ENCODE results near the gene RNF220.

RNF220 gene

DNA sequence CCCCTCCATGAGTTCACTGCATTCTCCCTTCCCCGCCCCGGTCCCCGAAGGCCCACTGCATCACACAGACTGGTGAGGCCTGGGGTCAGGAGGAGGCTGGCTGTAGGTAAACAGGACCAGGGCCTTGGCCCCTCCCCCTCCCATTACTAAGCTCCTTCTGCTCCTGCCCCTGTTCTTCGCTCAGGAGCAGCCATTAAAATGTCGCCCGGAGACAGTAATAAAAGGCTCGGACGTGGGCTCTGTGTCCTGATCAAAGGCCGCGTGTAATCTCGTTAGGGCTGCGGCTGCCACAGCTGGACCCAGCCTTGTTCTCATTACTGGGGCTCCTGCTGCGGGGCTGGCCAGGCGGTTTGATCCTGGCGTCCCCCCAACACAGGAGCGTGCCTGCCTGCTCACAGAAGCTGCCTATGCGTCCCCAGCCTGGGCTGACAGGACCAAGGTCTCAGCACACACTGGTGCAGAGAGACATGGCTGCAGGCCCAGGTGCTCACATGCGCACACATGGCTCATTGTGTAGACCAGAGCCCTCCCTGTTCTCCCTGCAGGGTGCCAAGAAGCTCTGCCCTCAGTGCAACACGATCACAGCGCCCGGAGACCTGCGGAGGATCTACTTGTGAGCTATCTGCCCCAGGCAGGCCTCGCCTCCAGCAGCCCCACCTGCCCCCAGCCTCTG, 245.2 kb downstream of the RNF220 start:
- H3K4me1 ChIP-seq (ENCODE audit: control insufficient read depth, insufficient read depth, low read length) = no peaks in the 10 kb centered on the region
- no peak for TF ChIP-seq KLF1 (tag by site-specific recombination; IDR thresholded peaks at IDR 0.05)
- no peak for TF ChIP-seq ZNF654 (tag by site-specific recombination; IDR thresholded peaks at IDR 0.05; ENCODE audit: low read depth)
- POLR2A ChIA-PET = interaction anchor here (3.1 kb wide), 1 partner anchor 19 kb away, joined by 21 read pairs; no protein-coding TSS in a partner anchor
- CTCF ChIA-PET = interaction anchor here (0.6 to 4.4 kb wide), 8 partner anchors 18 to 279 kb away, joined by 3 to 85 read pairs (median 12); no protein-coding TSS in a partner anchor
- no peak overlapping the region for H3K27ac ChIP-seq (ENCODE audit: extremely low read depth, low read depth, low read length)
- peaks cover 0 to 77% of the 10 kb centered on the region in 2 experiments; a peak in 1 of 3 replicates for H3K36me3 ChIP-seq (ENCODE audit: control insufficient read depth in 2 of 2, insufficient read depth in 1 of 2, low read length in 2 of 2)
- H3K4me3 ChIP-seq (ENCODE audit: low read depth, low read length) = no peak overlapping the region
- no peaks in the 10 kb centered on the region for H3K9me3 ChIP-seq (ENCODE audit: control insufficient read depth, insufficient read depth, low read depth, low read length)

DNA sequence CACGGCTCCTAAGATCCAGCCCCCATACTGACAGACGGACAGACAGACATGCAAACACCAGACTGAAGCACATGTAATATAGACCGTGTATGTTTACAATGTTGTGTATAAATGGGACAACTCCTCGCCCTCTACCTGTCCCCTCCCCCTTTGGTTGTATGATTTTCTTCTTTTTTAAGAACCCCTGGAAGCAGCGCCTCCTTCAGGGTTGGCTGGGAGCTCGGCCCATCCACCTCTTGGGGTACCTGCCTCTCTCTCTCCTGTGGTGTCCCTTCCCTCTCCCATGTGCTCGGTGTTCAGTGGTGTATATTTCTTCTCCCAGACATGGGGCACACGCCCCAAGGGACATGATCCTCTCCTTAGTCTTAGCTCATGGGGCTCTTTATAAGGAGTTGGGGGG, 246.0 kb downstream of the RNF220 start:
- POLR2A ChIA-PET = interaction anchor here (0.7 to 3.1 kb wide), 5 partner anchors 17 to 314 kb away, joined by 3 to 21 read pairs (median 6); partner anchors contain the start of genes ARMH1 and TMEM53
- TF ChIP-seq SP7 (tag by site-specific recombination; IDR thresholded peaks at IDR 0.05) = no peak
- TF ChIP-seq, protein P1, sequence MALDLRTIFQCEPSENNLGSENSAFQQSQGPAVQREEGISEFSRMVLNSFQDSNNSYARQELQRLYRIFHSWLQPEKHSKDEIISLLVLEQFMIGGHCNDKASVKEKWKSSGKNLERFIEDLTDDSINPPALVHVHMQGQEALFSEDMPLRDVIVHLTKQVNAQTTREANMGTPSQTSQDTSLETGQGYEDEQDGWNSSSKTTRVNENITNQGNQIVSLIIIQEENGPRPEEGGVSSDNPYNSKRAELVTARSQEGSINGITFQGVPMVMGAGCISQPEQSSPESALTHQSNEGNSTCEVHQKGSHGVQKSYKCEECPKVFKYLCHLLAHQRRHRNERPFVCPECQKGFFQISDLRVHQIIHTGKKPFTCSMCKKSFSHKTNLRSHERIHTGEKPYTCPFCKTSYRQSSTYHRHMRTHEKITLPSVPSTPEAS (tag by site-specific recombination; IDR thresholded peaks at IDR 0.05) = no peak
- no peak for TF ChIP-seq ZNF341 (tag by site-specific recombination; IDR thresholded peaks at IDR 0.05; ENCODE audit: low read depth)
- TF ChIP-seq, protein P2, sequence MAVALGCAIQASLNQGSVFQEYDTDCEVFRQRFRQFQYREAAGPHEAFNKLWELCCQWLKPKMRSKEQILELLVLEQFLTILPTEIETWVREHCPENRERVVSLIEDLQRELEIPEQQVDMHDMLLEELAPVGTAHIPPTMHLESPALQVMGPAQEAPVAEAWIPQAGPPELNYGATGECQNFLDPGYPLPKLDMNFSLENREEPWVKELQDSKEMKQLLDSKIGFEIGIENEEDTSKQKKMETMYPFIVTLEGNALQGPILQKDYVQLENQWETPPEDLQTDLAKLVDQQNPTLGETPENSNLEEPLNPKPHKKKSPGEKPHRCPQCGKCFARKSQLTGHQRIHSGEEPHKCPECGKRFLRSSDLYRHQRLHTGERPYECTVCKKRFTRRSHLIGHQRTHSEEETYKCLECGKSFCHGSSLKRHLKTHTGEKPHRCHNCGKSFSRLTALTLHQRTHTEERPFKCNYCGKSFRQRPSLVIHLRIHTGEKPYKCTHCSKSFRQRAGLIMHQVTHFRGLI (tag by site-specific recombination; IDR thresholded peaks at IDR 0.05) = no peak
- TF ChIP-seq, protein P3, sequence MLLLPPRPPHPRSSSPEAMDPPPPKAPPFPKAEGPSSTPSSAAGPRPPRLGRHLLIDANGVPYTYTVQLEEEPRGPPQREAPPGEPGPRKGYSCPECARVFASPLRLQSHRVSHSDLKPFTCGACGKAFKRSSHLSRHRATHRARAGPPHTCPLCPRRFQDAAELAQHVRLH (tag by site-specific recombination; IDR thresholded peaks at IDR 0.05) = no peak
- TF ChIP-seq ZNF555 (tag by site-specific recombination; conservative IDR thresholded peaks at IDR 0.05) = no peak
- TF ChIP-seq ZNF23 (tag by site-specific recombination; IDR thresholded peaks at IDR 0.05; ENCODE audit: borderline replicate concordance) = no peak
- TF ChIP-seq, protein P4, sequence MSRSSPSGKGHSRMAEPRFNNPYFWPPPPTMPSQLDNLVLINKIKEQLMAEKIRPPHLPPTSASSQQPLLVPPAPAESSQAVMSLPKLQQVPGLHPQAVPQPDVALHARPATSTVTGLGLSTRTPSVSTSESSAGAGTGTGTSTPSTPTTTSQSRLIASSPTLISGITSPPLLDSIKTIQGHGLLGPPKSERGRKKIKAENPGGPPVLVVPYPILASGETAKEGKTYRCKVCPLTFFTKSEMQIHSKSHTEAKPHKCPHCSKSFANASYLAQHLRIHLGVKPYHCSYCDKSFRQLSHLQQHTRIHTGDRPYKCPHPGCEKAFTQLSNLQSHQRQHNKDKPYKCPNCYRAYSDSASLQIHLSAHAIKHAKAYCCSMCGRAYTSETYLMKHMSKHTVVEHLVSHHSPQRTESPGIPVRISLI (tag by site-specific recombination; IDR thresholded peaks at IDR 0.05) = no peak
- CTCF ChIA-PET = interaction anchor here (0.5 to 4.4 kb wide), 13 partner anchors 19 to 434 kb away, joined by 3 to 85 read pairs (median 7); no protein-coding TSS in a partner anchor

DNA sequence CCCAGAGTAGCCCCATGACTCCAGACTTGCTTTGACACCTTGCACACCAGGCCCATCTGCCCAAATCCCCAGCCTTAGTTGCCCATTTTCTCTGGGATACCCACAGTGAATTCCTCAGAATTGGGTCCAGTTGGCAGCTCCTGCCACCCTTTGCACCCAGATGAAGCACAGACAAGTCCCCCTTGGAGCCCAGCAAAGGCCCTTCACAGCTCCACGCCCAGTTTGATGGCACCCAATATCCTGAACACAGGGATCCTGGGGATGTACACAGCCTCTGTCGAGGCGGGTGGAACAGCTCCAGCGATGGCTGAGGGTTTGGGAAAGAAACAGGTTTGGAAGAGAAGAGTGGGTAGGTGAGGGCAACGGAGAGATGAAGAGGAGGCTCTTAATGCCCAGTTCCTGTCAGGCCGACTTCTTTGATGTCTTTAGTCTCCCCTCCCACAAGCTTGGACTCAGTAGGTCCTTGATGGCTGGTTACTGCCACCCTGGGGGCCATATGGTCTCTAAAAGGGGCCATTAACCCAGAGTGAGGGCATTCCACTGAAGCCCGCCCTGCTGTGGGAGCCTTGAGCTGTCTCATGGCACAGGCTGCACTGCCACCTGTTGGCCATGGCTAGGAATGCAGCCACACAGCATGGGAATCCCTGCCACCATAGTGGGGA, 247.5 kb downstream of the RNF220 start:
- ChIA-PET POLR2A (interaction anchor here (0.5 to 3.1 kb wide), 9 partner anchors 10 to 560 kb away, joined by 3 to 21 read pairs (median 3); partner anchors contain the start of genes ARMH1 and TMEM53), CTCF (interaction anchor here (0.5 to 4.4 kb wide), 58 partner anchors 8 to 1886 kb away, joined by 3 to 85 read pairs (median 4); partner anchors contain the start of genes ARMH1, RNU5D-1 and TMEM53)
- TF ChIP-seq ZNF610 (tag by site-specific recombination; IDR thresholded peaks at IDR 0.05; ENCODE audit: borderline replicate concordance) (no peak), ZNF366 (tag by site-specific recombination; conservative IDR thresholded peaks at IDR 0.05) (peak; percentile 58; the same call in 1 of the 2 replicates), ZNF423 (tag by site-specific recombination; IDR thresholded peaks at IDR 0.05) (no peak), GLIS2 (tag by site-specific recombination; IDR thresholded peaks at IDR 0.05) (peak; percentile 67), ZSCAN30 (tag by site-specific recombination; IDR thresholded peaks at IDR 0.05) (peak; percentile 99), ZNF777 (tag by site-specific recombination; IDR thresholded peaks at IDR 0.05; ENCODE audit: borderline replicate concordance) (no peak), ZFP37 (tag by site-specific recombination; IDR thresholded peaks at IDR 0.05) (no peak), ZNF146 (tag by site-specific recombination; IDR thresholded peaks at IDR 0.05) (no peak), PRDM1 (tag by site-specific recombination; IDR thresholded peaks at IDR 0.05) (no peak), ZNF571 (tag by site-specific recombination; IDR thresholded peaks at IDR 0.05) (no peak), ZNF121 (tag by site-specific recombination; IDR thresholded peaks at IDR 0.05) (no peak), TRIM28 (IDR thresholded peaks at IDR 0.05; ENCODE audit: borderline replicate concordance, low read length) (no peak), ZBTB48 (tag by site-specific recombination; IDR thresholded peaks at IDR 0.05) (no peak; the same call in 1 of the 2 replicates), ZNF23 (tag by site-specific recombination; IDR thresholded peaks at IDR 0.05; ENCODE audit: borderline replicate concordance) (no peak)
- TF ChIP-seq, protein P5, sequence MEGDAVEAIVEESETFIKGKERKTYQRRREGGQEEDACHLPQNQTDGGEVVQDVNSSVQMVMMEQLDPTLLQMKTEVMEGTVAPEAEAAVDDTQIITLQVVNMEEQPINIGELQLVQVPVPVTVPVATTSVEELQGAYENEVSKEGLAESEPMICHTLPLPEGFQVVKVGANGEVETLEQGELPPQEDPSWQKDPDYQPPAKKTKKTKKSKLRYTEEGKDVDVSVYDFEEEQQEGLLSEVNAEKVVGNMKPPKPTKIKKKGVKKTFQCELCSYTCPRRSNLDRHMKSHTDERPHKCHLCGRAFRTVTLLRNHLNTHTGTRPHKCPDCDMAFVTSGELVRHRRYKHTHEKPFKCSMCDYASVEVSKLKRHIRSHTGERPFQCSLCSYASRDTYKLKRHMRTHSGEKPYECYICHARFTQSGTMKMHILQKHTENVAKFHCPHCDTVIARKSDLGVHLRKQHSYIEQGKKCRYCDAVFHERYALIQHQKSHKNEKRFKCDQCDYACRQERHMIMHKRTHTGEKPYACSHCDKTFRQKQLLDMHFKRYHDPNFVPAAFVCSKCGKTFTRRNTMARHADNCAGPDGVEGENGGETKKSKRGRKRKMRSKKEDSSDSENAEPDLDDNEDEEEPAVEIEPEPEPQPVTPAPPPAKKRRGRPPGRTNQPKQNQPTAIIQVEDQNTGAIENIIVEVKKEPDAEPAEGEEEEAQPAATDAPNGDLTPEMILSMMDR (tag by site-specific recombination; IDR thresholded peaks at IDR 0.05) = peak; percentile 93

More for the DNA sequence above, 246.0 kb downstream of the RNF220 start:
- Histone ChIP-seq H3K4me3 (ENCODE audit: low read depth, low read length) (no peak overlapping the region), H3K4me1 (ENCODE audit: control insufficient read depth, insufficient read depth, low read length) (no peaks in the 10 kb centered on the region), H3K36me3 (ENCODE audit: control insufficient read depth in 2 of 2, insufficient read depth in 1 of 2, low read length in 2 of 2) (peaks cover 0 to 69% of the 10 kb centered on the region in 2 experiments; a peak in 1 of 3 replicates), H3K27ac (ENCODE audit: extremely low read depth, low read depth, low read length) (no peak overlapping the region), H3K9me3 (ENCODE audit: control insufficient read depth, insufficient read depth, low read depth, low read length) (no peaks in the 10 kb centered on the region)

More for the DNA sequence above, 247.5 kb downstream of the RNF220 start:
- Histone ChIP-seq H3K36me3 (ENCODE audit: control insufficient read depth in 2 of 2, insufficient read depth in 1 of 2, low read length in 2 of 2) (peaks cover 0 to 54% of the 10 kb centered on the region in 2 experiments; a peak in 1 of 3 replicates), H3K9me3 (ENCODE audit: control insufficient read depth, insufficient read depth, low read depth, low read length) (no peaks in the 10 kb centered on the region), H3K27ac (ENCODE audit: extremely low read depth, low read depth, low read length) (no peak overlapping the region), H3K4me1 (ENCODE audit: control insufficient read depth, insufficient read depth, low read length) (no peaks in the 10 kb centered on the region), H3K4me3 (ENCODE audit: low read depth, low read length) (no peak overlapping the region)
